ENCODE results near the gene PLIN4. TPM values are rescaled to one million over a fixed set of nuclear protein-coding genes. Genes with fewer than 3 reads are reported as not detected.
A peak's percentile ranks its signal among the peaks of the same experiment; 100 is the strongest.
"Not testable (repeated sequence)": the region's sequence is repeated elsewhere in the genome, so short reads cannot be mapped to it uniquely, and the experiment has no call there.

PLIN4 gene
- total RNA-seq, 1 donor from 2014 or later = not detected

- no peak overlapping the region for H3K27ac Mint-ChIP-seq
- H3K36me3 Mint-ChIP-seq (ENCODE audit: low read depth) = no peaks in the 10 kb centered on the region
- H3K4me1 Mint-ChIP-seq (ENCODE audit: low read depth) = no peaks in the 10 kb centered on the region
- H3K27me3 Mint-ChIP-seq (ENCODE audit: insufficient read depth) = peaks cover 10% of the 10 kb centered on the region
- intact Hi-C loops (cut with micrococcal nuclease) = loop anchor here (5.0 kb wide), 1 partner anchor 263 kb away; no protein-coding TSS in a partner anchor
- no peaks in the 10 kb centered on the region for H3K9me3 Mint-ChIP-seq
- no peak for DNase-seq (ENCODE audit: low spot score)
- no peak overlapping the region for H3K4me3 Mint-ChIP-seq
Observed at GRCh38 chr19:4529924-4530522, 11.7 kb upstream of the PLIN4 start.

- peaks cover 10% of the 10 kb centered on the region for H3K27me3 Mint-ChIP-seq (ENCODE audit: insufficient read depth)
- no peak overlapping the region for H3K27ac Mint-ChIP-seq
- no peak overlapping the region for H3K4me3 Mint-ChIP-seq
- H3K36me3 Mint-ChIP-seq (ENCODE audit: low read depth) = no peaks in the 10 kb centered on the region
- no peak for DNase-seq (ENCODE audit: low spot score)
- intact Hi-C loops (cut with micrococcal nuclease) = loop anchor here (5.0 kb wide), 1 partner anchor 262 kb away; no protein-coding TSS in a partner anchor
- no peaks in the 10 kb centered on the region for H3K9me3 Mint-ChIP-seq
- H3K4me1 Mint-ChIP-seq (ENCODE audit: low read depth) = no peaks in the 10 kb centered on the region
Observed at GRCh38 chr19:4528843-4529242, 10.6 kb upstream of the PLIN4 start.

GRCh38 chr19:4527377-4527776, 9.1 kb upstream of the PLIN4 start:
- H3K27me3 Mint-ChIP-seq (ENCODE audit: insufficient read depth); H3K36me3 Mint-ChIP-seq (ENCODE audit: low read depth); H3K4me3 Mint-ChIP-seq; H3K4me1 Mint-ChIP-seq (ENCODE audit: low read depth); H3K27ac Mint-ChIP-seq; DNase-seq (ENCODE audit: low spot score); H3K9me3 Mint-ChIP-seq: not testable (repeated sequence)
- intact Hi-C loops (cut with micrococcal nuclease) = loop anchor here (5.0 kb wide), 1 partner anchor 260 kb away; no protein-coding TSS in a partner anchor

GRCh38 chr19:4525563-4526002, 7.3 kb upstream of the PLIN4 start:
- intact Hi-C loops (cut with micrococcal nuclease) = loop anchor here (1.0 to 5.0 kb wide), 2 partner anchors 111 to 258 kb away; no protein-coding TSS in a partner anchor
- peaks cover 6% of the 10 kb centered on the region for H3K27me3 Mint-ChIP-seq (ENCODE audit: insufficient read depth)
- no peak for DNase-seq (ENCODE audit: low spot score)
- no peaks in the 10 kb centered on the region for H3K9me3 Mint-ChIP-seq
- H3K4me3 Mint-ChIP-seq = no peak overlapping the region
- no peak overlapping the region for H3K27ac Mint-ChIP-seq
- no peaks in the 10 kb centered on the region for H3K4me1 Mint-ChIP-seq (ENCODE audit: low read depth)
- no peaks in the 10 kb centered on the region for H3K36me3 Mint-ChIP-seq (ENCODE audit: low read depth)

- H3K27me3 Mint-ChIP-seq (ENCODE audit: insufficient read depth) = peaks cover 6% of the 10 kb centered on the region
- no peaks in the 10 kb centered on the region for H3K9me3 Mint-ChIP-seq
- H3K36me3 Mint-ChIP-seq (ENCODE audit: low read depth) = no peaks in the 10 kb centered on the region
- intact Hi-C loops (cut with micrococcal nuclease) = loop anchor here (1.0 to 5.0 kb wide), 2 partner anchors 111 to 258 kb away; no protein-coding TSS in a partner anchor
- H3K27ac Mint-ChIP-seq = no peak overlapping the region
- peak; percentile 42 for DNase-seq (ENCODE audit: low spot score)
- no peaks in the 10 kb centered on the region for H3K4me1 Mint-ChIP-seq (ENCODE audit: low read depth)
- H3K4me3 Mint-ChIP-seq = no peak overlapping the region
Observed at GRCh38 chr19:4524808-4525562, 6.7 kb upstream of the PLIN4 start.

GRCh38 chr19:4523306-4524110, 5.2 kb upstream of the PLIN4 start:
- H3K4me3 Mint-ChIP-seq = no peak overlapping the region
- intact Hi-C loops (cut with micrococcal nuclease) = no loop called here
- no peak overlapping the region for H3K27ac Mint-ChIP-seq

GRCh38 chr19:4522291-4523002, 4.2 kb upstream of the PLIN4 start:
- no peaks in the 10 kb centered on the region for H3K36me3 Mint-ChIP-seq (ENCODE audit: low read depth)
- H3K9me3 Mint-ChIP-seq = no peaks in the 10 kb centered on the region
- H3K27ac Mint-ChIP-seq = no peak overlapping the region
- intact Hi-C loops (cut with micrococcal nuclease) = no loop called here
- no peak overlapping the region for H3K4me3 Mint-ChIP-seq
- no peaks in the 10 kb centered on the region for H3K4me1 Mint-ChIP-seq (ENCODE audit: low read depth)
- no peak for DNase-seq (ENCODE audit: low spot score)
- H3K27me3 Mint-ChIP-seq (ENCODE audit: insufficient read depth) = peaks cover 2% of the 10 kb centered on the region

More at GRCh38 chr19:4523306-4524110, 5.2 kb upstream of the PLIN4 start:
- H3K4me1 Mint-ChIP-seq (ENCODE audit: low read depth) = no peaks in the 10 kb centered on the region
- DNase-seq (ENCODE audit: low spot score) = peak; percentile 12
- no peaks in the 10 kb centered on the region for H3K36me3 Mint-ChIP-seq (ENCODE audit: low read depth)
- H3K27me3 Mint-ChIP-seq (ENCODE audit: insufficient read depth) = peaks cover 5% of the 10 kb centered on the region
- no peaks in the 10 kb centered on the region for H3K9me3 Mint-ChIP-seq

GRCh38 chr19:4521888-4522242, 3.6 kb upstream of the PLIN4 start:
- no peaks in the 10 kb centered on the region for H3K4me1 Mint-ChIP-seq (ENCODE audit: low read depth)
- H3K27ac Mint-ChIP-seq = no peak overlapping the region
- intact Hi-C loops (cut with micrococcal nuclease) = no loop called here
- no peaks in the 10 kb centered on the region for H3K36me3 Mint-ChIP-seq (ENCODE audit: low read depth)
- peaks cover 2% of the 10 kb centered on the region for H3K27me3 Mint-ChIP-seq (ENCODE audit: insufficient read depth)
- DNase-seq (ENCODE audit: low spot score) = no peak
- no peak overlapping the region for H3K4me3 Mint-ChIP-seq
- H3K9me3 Mint-ChIP-seq = no peaks in the 10 kb centered on the region

GRCh38 chr19:4521170-4521887, 3.0 kb upstream of the PLIN4 start:
- Mint-ChIP-seq H3K27me3 (ENCODE audit: insufficient read depth) (peaks cover 2% of the 10 kb centered on the region), H3K4me3 (no peak overlapping the region), H3K9me3 (no peaks in the 10 kb centered on the region), H3K4me1 (ENCODE audit: low read depth) (no peaks in the 10 kb centered on the region), H3K27ac (no peak overlapping the region), H3K36me3 (ENCODE audit: low read depth) (no peaks in the 10 kb centered on the region)
- DNase-seq (ENCODE audit: low spot score) = no peak
- intact Hi-C loops (cut with micrococcal nuclease) = no loop called here

GRCh38 chr19:4519521-4520277, 1.4 kb upstream of the PLIN4 start:
- Mint-ChIP-seq H3K27me3 (ENCODE audit: insufficient read depth) (peaks cover 2% of the 10 kb centered on the region), H3K9me3 (no peaks in the 10 kb centered on the region), H3K4me3 (no peak overlapping the region), H3K36me3 (ENCODE audit: low read depth) (no peaks in the 10 kb centered on the region), H3K4me1 (ENCODE audit: low read depth) (no peaks in the 10 kb centered on the region), H3K27ac (no peak overlapping the region)
- DNase-seq (ENCODE audit: low spot score) = no peak
- intact Hi-C loops (cut with micrococcal nuclease) = no loop called here

GRCh38 chr19:4519172-4519496, 848 bp upstream of the PLIN4 start:
- Mint-ChIP-seq H3K4me3 (no peak overlapping the region), H3K4me1 (ENCODE audit: low read depth) (no peaks in the 10 kb centered on the region), H3K27me3 (ENCODE audit: insufficient read depth) (peaks cover 2% of the 10 kb centered on the region), H3K9me3 (no peaks in the 10 kb centered on the region), H3K36me3 (ENCODE audit: low read depth) (no peaks in the 10 kb centered on the region), H3K27ac (no peak overlapping the region)
- intact Hi-C loops (cut with micrococcal nuclease) = no loop called here
- no peak for DNase-seq (ENCODE audit: low spot score)

All from activated T-helper 1 cell treated with anti-CD3 and anti-CD28 coated beads, Interleukin-12 subunit alpha, Interleukin-12 subunit beta, Interleukin-2, Interleukin-4 antibody, amounts not matched to agents 30 ng/mL and 10 ng/mL and 1 ng/mL, durations not matched to agents 14 hours and 24 hours and 36 hours (primary cell).